Stimulated activated CD8-positive, alpha-beta memory T cell treated with anti-CD3 and anti-CD28 coated beads, Interleukin-2, amount 100 ng/mL, for 1 hour (primary cell): Measurements from ENCODE around the gene KPNB1.
"Not testable (repeated sequence)": the region's sequence is repeated elsewhere in the genome, so short reads cannot be mapped to it uniquely, and the experiment has no call there.

Experiments
- DNase-seq, 2 donors: peaks; one replicate each; pipeline ENCODE4 v3.0.0-alpha.2; 2020; ENCODE audit warnings: low read depth in 2 of 2

Gene KPNB1

DNA sequence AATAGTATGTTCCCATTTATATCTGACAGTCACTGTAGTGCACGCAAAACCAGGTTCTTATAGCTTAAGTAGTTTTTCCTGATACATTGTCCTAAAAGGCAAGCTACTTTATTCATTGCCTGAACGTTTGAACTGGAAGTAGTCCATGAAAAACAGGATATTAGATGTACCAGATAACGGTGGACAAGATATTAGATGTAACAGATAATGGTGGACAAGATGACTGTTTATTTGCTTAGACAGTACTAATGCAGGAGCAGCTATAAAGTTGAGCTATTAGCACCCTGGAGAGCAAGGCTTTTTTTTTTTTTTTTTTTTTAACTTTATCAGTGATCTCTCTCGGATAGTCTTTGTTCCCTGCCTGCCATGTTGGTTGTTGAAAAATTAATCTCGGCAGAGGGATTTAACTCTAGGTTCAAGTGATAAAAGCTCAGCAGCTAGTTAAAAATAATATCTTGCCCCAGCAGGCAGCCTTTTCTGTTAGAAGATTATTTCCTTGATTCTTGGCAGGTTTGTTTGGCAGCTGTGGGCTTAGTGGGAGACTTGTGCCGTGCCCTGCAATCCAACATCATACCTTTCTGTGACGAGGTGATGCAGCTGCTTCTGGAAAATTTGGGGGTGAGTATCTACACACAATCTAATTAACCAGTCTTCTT, 26.9 kb downstream of the KPNB1 start:
- no peak for DNase-seq

DNA sequence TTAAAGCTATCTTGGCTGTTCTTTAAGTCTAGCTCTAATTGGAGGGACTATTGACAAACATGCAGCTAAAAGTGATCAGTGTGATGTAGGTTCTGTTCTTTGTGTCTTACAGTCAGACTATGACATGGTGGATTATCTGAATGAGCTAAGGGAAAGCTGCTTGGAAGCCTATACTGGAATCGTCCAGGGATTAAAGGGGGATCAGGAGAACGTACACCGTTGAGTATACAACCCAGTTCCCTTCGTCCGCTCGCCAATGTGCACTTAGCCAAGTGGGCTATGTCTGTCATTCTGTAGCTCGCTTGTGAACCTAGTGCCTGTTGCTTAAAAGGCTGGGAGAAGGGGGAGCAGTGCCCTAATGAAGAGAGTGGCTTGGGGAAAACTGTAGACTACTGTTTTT, 28.5 kb downstream of the KPNB1 start:
- no peak for DNase-seq

DNA sequence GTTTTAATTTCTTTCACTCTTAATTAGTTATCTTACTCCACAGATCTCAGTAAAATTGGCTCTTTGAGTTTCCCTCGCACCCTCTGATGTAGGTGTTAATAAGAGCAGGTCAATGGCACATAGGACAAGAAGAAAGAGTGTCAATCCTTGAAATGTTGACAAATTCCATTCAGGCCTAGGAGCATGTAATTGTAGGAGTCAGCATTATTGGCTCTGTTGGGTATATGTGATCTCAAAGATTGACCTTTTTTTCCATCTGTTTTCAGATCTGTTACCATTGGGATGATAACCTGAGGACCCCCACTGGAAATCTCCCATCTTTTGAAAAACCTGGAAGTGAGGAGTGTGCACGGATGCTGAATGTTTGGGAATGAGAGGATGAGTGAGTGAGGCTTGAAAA, 32.4 kb downstream of the KPNB1 start:
- no peak for DNase-seq

DNA sequence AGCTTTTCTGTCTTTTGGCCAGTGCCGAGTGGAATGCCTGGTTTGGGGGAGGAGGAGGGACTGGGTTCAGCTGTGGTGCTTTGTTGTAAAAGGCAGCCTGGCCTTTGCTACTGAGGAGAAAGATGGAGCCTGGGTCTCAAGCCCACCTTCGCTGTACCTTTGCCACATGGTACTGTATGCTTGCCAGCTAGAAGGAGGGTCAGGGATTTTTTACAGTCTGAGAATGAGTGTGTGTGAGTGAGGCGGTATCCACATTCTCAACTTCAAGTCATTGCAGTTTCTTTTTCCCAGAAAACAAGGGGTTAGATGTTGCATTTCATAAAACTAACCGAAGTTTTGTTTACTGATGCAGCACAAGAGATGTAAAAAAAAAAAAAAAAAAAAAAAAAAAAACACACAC, 33.0 kb downstream of the KPNB1 start:
- DNase-seq, result not testable (repeated sequence)

DNA sequence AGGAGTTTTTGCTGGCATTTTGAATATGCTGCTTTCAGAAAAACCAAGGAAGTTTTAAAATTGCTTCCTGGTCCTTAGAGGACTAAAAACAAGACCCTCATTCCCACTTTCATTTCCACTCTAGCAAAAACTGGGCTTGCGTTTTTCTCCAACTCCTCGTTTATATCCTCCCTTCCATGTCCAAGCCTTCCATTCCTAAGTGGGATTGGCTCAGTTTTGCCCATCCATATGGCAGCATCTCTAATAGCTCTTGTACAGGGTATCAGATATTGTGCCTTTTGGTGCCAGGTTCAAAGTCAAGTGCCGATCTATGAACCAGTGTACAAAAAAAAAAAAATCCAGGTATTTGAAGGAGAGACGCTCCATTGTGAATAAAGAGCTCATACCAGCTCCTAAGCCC, 34.3 kb downstream of the KPNB1 start:
- DNase-seq, result no peak

DNA sequence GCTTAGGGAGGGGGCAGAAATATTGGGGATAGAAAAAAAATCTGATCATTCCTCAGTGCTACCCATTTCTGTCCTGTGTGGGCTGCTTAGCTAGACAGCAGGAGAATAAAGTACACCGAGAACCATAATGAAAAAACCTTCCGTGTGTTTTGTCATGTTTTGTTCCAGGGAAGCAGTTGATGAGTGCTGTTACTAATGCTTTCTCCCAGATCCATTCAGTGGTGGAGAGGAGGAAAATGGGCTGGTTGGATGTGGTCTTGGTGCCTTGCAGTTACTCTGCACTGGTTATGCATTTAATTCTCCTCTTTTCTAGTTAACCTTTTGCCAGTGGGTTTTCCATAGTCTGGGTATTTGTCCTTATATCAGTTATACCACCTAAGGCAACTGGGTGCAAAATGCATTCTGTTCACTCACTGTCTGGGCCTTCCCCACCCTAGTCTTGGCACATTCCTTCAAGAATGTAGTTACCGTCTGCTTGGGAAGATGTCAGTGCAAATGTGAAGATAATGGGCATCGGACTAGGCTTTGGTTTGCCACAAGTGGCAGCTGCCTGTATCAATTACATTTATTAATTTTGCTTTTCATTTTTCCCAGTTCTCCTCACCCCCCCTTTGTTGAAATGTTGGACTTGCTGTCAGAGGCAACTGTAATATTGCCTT, 34.9 kb downstream of the KPNB1 start:
- no peak for DNase-seq

DNA sequence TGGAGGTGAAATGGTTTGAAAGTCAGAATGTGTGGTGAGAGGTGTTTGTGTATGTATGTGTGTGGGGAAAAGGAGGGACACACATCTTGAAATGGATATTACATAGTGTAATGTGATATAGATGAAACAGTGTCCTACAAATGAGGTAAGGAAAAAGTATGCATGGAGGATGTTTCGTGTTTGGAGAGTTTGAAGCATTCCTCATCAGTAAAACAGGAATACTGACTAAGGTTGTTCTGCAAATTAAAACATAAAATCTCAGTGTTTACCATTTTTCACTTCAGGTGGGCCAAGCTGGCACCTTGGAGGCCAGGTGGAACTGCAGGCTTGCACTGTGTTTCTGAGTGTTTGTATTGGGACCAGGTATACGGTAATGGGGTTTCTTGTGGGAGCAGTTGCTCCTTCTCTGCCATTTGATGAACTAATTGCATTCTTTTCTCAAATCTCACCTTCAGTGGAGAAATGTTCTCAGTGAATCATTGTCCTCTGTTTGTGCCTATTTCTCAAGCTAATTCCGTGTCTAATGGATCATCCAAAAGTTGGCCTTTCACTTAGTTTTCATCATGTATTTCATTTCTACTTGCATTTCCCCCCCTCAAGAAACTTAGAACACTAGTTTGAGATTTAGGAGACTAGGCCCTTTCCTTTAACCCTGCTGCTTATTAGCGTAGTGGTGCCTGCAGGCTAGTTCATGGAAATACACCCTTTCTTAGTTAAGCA, 36.0 kb downstream of the KPNB1 start:
- DNase-seq, result no peak

DNA sequence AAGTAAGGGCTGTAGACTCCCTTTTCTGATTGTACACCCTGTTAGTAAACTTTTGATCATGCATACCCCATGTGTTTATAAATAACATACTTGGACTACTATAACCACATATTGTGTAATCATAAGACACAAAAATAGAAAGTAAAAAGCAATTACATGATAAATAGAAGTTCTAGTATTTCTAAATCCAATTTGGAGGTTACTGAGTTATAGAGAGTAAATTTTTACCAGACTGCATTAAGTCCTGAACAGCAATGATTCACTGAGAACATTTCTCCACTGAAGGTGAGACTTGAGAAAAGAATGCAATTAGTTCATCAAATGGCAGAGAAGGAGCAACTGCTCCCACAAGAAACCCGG, 36.5 kb downstream of the KPNB1 start:
- no peak for DNase-seq

DNA sequence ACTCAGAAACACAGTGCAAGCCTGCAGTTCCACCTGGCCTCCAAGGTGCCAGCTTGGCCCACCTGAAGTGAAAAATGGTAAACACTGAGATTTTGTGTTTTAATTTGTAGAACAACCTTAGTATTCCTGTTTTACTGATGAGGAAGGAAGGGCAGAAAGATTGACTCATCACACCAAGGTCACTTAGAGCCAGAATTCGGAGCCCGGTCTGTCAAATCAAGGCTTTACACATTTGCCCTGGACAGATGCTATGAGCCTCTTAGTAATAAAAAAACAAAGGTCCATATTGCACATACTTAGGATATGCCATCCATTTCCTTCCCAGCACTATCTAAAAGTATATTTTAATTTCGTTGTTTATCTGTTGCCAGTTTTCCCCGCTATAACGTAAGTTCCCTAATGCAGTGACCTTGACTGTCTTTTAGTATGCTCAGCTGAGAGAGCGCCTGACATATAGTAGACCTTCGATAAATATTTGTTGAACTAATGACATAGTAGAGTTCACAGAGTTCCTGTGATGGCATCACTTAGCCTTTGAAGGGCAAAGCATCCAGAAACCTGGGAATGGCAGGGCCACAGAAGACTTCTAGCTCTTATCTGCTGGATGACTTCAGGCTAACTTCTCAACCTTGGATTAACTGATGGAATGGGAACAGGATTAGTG, 37.1 kb downstream of the KPNB1 start:
- DNase-seq, result no peak

DNA sequence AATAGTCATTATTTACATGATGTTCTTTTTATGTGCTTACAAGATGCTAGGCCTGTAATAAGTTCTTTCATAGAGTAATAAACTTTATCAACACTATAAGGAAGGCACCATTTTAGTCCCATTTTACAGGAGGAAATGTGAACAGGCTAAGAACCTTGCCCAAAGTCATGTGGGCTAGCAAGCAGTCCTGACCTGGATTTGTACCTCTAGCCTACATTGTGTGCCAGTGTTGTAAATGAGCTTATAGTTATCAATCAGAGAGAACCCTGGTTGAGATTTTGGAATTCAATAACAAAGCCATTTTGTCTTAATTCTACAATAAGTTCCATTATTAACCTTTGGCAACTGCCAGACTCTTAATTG, 37.6 kb downstream of the KPNB1 start:
- no peak for DNase-seq

DNA sequence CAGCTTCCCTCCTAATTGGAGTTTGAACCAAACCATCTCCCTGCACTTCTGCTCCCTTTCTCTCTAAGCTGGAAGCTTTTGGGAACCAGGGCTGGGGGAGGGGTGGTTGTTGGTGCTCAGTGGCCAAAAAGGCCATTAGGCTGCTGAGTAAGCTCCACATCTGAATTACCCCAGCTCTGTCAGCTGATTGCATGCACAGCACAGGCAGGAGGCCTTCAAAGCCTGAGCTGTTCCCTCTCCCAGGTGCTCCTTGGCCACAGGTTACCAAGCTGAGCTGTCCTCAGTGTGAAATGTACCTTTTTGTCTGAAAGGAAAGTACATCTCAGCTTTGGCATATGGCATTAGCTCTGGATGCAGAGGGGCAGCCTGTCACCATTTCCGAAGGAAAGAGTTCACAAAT, 38.0 kb downstream of the KPNB1 start:
- no peak for DNase-seq

DNA sequence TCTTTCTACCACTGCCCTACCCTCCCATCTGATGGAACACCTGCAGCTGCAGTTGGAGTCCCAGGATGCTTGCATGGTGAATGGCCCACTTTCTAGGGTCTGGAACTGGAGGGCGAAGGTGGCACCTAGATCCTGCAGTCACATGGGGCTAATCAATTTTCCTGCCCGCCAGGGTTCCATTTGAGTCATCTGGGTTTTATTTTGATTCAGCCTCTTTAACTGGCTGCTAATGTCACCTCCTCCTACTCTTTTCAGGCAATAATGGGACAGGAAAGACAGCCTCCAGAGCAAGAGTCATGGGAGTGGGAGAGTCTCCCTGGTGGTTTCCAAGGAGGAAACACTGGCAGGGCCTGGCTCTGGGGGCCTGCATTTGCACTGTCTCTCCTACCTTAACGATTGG, 40.4 kb downstream of the KPNB1 start:
- DNase-seq, result no peak

DNA sequence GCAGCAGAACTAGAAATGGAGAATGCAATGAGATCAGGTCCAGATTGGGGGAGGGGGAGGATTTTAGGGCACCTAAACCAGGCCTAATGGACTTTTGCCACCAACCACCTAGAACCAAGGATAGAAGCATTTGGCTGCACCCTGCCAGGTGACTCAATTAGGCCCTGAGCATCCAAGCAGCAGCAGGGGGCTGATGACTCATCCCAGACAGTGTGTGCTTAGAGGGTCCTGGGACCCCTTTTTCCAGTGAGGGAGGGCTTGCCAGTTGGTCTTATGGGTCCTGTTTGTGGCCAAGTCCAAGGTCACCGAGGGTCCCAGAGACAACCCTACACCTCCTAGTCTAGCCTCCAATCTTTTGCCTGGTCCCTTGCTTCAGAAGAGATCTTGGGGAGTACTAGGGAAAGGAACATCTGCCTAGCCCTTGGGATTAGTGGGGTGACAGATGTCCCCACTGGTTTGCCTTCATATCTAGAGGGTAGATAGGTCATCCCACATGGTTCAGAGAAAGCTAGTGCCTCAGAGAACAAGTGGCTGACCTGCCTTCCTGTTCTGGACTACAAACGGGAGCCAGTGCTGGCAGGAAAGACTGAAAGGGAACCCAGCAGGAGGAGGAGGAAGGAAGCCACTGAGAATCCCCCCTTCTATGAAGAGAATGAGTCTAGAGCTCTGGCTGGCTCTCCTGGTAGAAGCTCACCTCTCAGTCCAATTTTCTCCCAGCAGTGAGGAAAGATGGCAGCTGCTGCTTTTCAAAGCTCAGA, 42.6 kb downstream of the KPNB1 start:
- no peak for DNase-seq

DNA sequence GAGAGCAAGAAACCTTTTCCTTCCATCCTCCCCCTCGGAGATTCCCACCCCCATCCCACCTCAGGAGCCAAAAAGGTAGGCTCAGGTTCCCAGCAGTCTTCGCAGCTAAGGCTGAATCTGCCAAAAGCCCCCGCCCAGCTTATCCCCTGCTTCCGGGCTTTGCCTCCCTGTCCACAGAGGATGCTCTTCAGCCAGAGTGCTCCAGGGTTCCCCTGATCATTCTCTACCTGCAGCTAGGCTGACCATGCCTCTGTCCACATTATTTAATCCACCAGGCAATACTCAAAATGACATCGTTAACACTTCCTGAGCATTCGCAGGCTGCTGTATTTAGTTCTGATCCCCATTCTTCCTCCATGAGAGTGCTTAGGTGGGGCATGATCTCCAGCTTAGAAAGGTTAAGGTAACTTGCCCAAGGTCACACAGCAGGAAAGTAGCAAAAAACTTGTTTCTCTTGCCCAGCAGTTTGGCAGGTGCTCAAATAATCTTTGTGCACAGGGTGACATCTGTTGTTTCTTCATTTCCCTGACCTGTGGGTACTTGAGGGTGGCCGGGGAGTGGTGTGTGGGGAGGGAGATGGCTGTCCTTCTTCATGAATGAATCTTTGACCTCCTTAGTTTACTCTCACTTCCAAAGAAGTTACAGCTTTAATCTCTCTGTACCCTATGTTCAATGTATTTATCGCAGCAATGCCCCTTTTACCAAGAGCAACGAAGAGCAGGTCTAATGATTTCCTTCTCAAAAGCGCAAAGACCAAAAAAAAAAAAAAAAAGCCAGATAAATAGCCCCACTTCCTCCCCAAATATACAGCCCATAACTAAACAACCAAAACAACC, 43.4 kb downstream of the KPNB1 start:
- no peak for DNase-seq

DNA sequence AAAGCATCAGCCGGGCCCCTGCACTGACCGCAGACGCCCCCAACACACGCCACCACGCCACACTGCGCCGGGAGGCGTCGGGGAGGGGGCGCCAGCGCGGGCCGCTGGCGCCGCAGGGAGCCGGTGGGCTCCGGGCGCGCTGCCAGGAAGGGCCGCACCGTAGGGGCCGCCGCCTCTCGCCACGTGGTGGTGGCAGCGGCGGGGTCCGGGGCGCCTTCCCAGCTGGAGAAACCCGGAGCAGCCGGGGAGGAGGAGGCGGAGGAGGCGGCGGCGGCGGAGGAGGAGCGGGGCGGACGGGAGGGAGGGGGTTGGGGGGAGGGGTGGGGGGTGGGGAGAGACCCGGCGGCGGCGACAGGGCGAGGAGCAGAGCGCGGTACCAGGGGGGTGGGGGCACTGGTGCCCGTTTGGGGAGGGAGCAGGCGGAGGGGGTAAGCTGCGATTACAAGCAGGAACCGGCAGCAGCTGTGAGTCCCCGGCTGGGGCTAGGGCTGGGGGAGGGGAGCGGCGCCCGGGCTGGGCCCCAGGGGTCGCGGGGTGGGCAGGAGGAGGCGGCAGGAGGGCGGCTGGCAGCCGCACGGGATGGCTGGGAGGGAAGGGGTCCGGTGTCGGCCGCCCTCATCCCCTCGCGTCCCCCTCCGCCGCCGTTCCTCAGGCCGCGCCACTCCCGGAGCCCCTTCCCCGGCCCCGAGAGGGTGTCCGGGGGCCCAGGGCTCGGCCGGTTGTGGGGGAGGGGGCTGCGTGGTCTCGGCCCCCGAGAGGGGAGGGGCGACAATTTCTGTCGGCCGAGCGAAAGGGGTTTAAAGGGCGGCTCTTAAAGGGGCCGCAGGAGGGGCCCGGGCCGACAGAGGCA, 44.2 kb downstream of the KPNB1 start, which contains the start of gene TBKBP1:
Gene TBKBP1, plus strand, starts transcription at position 431 of the 850 bp plus-strand sequence. CDS start 1,952 bp downstream, outside the sequence.
- DNase-seq, result no peak

DNA sequence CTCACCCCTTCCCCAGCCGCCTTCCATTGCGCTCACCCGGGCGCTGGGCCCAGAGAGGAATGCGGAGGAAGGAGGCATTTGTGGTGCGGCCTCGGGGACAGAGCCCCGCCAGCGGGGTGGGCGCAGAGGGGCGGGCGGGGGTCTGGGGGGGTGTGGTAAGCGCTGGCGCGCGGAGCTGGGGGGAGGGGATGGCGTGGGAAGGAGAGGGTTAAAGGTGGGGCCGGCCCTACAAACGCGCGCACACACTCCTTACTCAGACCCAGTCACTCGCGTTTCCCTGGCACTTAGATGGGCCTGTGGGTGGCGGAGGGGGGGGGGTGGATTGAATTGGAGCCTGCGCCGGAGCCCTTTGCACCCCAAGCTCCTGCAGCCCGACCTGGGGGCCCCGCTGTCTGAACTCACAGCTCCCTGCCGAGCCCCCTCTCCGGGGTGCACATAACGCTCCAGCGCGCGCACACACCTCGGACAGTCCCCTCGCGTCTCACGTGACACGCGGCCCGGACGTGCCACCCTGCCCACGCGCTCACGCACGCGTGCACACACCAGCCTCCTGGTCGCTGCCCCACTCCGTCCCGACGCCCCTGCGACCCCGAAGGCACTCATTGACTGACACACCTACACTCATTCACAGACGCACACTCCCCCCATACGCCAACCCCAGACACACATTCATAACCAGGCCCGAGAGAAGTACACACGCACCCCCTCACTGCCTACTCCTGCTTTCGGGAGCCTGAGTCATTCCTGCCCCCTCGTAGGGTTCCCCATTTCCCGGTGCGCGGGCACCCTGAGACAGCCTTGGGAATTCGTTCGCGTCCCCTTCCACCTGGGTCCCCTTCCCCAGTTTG, 45.1 kb downstream of the KPNB1 start:
- no peak for DNase-seq

DNA sequence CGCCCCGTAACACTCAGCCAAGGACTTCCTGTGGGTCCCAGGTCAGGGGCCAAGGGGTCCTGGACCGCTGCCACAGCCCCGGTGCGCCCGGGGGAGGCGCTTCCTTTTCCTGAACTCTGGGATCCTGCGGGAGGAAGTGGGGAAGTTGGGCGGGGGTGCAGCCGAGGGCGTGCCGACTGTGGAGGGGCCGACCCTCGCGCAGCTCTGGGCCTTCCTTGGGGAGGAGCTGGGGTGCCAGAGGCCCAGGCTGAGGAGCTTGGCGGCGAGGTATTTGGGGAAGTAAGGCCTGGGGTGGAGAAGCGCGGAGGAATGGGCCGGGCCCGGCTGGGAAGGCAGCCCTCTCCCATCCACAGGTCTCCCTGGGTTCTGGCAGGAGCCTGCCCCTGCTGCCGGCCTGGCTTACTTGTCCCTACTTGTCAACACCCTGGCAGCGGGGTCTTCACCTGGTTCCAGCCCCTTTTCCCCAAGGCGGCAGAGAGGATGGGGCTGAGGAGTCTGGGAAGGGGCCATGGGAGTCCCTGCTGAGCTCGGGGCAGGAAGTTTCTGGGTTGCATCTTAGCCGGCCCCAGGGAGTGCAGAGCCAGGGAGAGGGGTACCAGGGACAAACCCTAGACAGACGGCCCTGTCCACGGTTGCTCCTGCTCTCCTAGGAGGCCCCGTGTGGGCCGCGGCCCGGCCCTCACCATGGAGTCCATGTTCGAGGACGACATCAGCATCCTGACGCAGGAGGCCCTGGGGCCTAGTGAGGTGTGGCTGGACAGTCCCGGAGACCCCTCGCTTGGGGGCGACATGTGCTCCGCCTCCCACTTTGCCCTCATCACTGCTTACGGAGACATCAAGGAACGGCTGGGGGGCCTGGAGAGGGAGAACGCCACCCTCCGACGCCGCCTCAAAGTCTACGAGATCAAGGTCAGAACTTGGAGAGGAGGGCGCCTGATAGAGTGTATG, 46.0 kb downstream of the KPNB1 start:
- DNase-seq, result no peak
